UCSD-AML1 (cell line): ENCODE data around the gene TDP1.
"Not testable (repeated sequence)": the region's sequence is repeated elsewhere in the genome, so short reads cannot be mapped to it uniquely, and the experiment has no call there.

Source experiments
- DNase-seq: peaks from one replicate; lab custom pipeline; 2025; ENCODE audit not compliant: unreplicated experiment; lab: John Stamatoyannopoulos, UW

TDP1 gene

DNA sequence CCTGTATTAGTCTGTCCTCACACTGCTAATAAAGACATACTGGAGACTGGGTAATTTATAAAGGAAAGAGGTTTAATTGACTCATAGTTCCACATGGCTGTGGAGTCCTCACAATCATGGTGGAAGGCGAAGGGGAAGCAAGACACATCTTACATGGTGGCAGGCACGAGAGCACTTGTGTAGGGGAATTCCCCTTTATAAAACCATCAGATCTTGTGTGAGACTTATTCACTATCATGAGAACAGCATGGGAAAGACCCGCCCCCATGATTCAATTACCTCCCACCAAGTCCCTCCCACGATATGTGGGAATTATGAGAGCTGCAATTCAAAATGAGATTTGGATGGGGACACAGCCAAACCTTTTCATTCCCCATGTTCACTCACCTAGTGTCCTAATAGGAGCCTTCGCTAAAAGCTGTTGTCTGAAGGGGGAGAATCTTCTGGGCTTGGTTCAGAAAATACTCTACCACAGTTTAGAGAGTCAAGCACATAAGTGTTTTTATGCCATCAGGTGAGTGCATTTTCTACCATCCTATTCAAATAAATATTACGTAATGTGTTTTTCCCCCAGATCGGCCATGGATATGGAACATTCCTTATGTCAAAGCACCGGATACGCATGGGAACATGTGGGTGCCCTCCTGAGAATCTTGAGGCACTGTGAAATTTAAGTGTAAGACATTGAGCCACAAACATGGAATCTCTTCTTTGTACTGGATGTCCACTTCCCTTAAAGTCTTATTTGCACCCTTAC is 86.9 kb downstream of the TDP1 start:
- no peak for DNase-seq

DNA sequence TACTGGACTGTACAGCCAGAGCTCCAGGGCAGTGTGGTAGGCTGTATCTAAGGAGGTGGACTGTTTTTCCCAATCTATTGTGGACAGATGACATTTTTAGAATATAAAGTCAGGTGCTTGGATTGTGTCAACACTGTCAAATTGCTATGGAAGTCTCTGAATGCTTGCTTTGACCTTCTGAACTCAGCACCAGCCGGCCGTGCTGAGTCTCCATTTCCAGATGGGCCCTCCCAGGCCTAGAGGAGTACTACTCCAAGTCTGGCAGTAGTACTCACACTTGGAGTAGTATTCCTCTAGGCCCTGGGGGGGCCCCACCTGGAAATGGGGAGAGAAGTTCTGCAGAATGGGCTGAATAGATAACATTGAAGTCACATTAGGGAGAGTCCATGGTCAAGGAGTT is 89.9 kb downstream of the TDP1 start:
- no peak for DNase-seq

DNA sequence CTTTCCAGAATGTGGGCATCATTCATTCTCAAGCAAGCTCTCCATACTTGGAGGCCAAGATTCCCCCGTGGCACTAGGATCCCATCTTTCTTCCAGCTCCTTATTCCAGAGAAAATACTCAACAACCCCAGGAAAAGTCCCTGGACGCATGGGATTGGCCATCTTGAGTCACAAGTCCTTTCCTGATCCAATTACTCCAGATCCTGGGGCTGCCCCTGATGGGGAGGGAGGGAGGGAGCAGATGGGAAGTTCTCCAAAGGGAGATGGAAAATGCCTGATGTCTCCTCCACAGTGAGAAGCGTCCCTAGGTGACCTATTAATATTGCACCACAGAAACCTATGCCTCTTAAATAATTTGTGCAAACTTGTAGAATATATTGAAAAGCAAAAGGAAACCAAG is 93.7 kb downstream of the TDP1 start:
- no peak for DNase-seq

DNA sequence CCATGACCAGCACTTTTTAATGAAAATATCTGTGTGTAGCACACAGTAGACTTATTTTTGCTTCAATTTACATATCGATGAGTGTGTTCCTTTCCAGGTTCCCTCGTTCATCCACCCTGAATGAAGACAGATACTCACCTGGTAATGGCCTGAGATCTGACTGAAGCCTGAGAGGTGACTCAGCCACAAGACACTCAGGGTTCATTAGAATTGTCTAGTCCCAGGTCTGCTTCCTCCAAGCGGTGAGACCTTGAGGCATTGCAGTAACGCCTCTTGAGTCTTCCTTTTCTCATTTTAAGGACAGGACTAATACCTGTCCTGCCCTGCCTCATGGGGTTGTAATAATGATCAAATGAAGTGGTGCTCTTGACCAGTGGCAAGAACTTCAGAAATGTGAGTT is 94.5 kb downstream of the TDP1 start:
- no peak for DNase-seq

DNA sequence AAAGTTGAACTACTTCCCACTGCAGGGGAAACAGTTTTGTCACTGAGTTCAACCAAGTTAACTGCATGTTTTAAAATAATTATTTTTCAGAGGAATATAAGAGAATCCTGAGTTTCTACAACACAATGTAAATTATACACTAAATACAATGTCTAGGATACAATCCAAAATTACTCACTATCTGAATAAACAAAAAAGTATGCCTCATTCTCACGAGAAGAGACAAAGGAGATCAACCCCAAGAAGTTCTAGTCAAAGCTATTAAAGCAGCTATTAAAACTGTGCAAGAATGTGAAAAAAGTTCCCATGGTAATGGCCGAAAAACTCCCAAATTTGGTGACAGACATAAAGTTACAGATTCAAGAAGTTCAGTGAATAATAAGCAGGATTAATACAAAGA is 97.3 kb downstream of the TDP1 start:
- no peak for DNase-seq

DNA sequence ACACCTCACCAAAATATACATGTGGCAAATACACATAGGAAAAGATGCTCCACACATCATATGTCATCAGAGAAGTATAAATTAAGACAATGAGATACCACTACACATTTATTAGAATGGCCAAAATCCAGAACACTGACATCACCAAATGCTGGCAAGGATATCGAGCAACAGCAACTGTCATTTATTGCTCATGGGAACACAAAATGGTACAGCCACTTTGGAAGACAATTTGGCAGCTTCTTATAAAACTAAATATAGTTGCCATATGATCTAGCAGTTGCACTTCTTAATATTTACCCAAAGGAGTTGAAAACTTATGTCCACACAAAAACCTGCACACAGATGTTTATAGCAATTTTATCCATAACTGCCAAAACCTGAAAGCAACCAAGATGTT is 99.1 kb downstream of the TDP1 start:
- DNase-seq, result no peak

DNA sequence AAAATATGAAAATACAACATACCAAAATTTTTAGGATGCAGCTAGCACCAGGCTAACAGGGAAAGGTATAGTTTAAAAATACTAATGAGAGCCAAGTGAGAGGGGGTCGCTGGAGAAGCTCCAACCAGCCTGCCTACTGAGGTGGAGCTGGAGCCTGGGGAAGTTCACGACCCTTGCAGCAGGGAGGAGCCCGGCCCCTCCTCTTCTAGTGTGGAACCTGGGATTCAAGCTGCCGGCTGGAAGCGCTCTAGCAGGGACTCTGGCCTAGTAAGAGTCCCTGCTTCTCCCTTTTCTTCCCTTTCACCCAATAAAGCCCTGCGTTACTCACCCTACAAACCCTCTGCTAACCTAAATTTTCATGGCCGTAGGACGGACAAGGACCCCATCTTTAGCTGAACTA is 101.1 kb downstream of the TDP1 start:
- no peak for DNase-seq

DNA sequence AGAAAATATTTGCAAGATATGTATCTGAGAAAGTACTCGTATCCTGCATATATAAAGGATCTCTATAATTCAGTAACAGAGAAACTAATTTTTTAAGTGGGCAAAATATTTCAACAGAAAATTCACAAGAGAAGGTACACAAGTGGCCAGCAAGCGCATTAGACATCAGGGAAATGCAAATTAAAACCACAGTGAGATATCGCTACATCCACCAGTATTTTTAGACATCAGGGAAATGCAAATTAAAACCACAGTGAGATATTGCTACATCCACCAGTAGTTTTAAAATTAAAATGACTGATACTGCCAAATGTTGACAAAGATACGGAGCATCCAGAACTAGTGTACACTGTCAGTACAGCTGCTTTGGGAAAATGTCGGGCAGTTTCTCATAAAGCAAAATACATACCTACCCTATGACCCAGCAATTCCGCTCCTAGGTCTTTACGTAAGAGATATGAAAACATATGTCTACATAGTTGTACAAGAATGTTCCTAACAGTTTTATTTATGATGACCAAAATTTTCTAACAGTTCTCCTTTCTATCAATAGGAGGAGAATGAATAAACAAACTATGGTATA is 103.2 kb downstream of the TDP1 start:
- no peak for DNase-seq

DNA sequence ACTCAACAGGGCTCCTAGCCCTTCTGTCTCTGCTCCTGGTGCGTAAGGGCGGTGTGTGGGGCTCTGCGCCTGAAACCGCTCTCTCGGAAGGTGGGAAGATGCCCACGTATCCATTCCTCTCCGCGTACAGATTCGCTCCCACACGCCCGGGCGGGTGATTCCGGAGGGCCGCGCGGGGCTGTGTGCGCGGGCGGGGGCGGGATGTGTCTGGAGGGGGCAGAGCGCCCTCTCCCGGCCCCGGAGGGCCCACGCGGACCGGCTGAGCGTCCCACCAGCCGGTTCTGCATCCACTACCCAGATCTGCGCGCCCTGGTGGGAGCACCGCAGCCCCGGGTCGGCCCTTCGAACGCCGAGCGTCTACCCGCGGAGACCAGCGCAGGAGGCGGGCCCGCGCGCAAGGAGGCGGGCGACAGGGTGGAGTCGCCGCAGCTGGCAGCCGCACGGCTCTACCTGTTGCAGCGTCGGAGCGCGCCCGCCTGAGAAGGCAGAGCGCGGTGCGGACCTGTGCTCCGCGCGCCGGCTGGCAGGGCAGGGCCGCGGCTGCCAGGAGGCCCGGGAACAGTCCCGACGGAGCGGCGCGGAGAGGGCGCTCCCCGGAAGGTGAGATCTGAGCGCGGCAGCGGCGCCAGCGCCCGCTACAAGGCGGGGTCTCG is 104.7 kb downstream of the TDP1 start:
- DNase-seq, result peak; percentile 55

DNA sequence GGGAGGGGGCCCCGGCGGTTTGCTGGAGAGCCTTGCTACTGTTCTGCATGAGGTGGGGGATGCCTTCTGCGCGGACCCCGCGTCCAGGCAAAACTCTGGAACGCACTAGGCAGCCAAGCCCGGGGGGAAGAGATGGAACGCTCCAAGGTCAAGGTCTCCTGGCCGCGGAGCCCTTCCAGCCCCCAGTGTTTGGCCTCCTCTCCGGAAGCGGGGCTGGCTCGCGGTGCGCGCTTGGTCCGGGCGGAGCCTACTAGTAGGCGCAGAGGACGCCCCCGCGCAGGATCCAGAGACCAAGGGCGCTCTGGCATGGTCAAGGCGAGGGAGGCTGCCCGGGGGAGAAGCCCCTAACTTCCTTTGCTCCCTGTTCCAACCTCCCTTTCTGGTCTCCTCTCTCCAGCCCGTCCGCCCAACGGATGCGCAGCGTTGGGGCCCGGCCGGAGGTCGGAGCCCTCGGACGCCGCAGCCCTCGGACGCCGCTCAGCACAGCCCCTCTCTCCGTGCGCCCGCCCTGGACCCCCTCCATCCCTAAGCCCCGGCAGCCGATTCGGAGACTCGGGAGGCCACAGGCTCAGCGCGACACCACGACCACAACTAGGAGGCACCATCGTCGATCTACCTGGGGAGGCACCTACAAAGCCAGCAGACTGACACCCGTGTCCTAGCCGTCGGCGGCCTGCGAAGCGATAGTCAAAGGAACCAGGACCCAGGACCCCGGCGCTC is 105.4 kb downstream of the TDP1 start:
- no peak for DNase-seq

DNA sequence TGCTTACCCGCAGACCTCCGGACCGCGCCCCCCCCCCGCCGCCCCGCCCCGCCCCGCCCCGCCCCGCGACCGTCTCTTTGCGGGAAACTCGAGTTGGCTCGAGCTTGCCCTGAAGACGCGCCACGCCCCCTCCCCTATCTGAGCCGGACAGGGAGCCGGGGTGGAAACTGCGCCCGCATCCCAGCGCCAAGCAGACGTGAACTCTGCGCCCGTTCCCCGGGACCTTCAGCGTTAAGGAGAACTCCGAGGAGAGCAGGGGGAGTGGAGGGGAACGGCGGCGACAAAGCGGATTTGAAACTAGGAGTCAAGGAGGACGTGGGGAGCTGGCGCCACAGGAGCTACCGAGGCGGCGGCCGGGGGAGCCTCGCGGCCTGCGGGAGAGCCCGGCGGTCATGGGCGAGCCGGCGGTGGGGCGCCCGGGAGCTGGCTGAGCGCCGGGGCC is 106.0 kb downstream of the TDP1 start, which contains the start of gene KCNK13:
TSS of gene KCNK13 (plus strand) at position 310 of the 442 bp plus-strand sequence. CDS start 212 bp downstream, outside the sequence.
- no peak for DNase-seq

DNA sequence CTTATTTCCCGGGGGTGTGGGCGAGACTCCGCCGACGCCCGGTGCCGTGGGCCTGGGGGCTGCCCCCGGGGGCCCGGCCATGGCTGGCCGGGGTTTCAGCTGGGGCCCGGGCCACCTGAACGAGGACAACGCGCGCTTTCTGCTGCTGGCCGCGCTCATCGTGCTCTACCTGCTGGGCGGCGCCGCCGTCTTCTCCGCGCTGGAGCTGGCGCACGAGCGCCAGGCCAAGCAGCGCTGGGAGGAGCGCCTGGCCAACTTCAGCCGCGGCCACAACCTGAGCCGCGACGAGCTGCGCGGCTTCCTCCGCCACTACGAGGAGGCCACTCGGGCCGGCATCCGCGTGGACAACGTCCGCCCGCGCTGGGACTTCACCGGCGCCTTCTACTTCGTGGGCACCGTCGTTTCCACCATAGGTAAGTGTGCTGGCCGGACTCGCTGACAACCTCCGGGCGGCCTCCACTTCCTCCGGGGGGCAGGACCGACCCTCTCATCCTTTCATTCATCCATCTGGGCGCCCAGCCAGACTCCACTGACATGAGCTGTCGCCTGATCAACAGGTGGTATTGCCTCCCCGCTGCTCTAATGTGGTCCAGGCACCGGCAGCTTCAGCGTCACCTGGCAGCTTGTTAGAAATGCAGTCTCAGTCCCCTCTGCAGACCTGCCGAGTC is 106.5 kb downstream of the TDP1 start:
- no peak for DNase-seq

DNA sequence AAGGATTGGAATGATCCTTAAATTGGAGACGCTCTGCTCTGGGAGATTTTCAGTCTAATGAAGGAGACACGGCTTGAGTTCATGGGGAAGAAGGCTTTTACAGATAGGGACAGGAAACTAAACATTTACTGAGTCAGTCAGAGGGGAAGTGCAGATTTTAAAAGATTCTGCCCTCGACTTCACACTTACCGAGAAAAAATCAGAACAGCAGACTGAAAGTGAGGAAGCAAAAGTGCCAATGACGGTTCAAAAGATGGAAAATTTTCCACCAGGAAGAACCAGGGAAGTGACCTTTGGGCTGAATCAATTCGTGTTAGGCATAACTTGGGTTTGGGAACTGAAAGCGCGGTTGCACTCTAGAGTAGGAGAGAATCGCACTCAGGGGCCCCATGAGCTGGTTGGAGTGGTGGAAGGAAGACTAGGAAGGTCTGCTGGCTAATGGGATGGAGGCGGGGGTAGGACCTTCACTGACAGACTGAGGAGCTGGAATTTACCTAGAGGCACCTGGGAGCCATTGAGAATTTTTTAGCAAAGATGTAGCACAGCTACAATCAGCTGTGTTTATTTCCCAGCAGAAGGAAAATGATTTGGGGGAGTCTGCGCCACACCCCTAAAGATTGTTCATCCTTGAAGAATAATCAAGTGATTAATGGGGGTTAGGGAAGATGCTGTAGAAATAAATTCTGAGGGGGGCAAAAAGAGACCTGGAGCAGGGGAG is 107.3 kb downstream of the TDP1 start:
- no peak for DNase-seq

DNA sequence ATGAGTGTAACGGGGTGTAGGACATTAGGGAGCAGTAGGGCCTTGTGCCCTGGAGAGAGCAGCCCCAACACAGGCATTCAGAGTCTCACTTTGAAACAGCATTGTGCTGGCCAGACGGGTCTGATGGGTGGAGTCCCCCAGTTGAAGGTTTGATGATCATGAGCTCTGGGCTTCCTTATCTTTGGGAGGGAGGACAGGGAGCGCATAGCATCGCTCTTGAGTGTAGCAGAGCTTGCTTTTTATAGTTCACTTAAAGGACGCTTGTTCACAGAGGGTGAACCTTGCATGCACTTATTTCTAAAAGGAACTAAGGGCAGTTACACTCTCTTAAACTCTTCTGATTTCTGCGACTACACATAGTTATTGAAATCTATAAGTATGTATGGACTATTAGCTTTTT is 116.6 kb downstream of the TDP1 start:
- no peak for DNase-seq

DNA sequence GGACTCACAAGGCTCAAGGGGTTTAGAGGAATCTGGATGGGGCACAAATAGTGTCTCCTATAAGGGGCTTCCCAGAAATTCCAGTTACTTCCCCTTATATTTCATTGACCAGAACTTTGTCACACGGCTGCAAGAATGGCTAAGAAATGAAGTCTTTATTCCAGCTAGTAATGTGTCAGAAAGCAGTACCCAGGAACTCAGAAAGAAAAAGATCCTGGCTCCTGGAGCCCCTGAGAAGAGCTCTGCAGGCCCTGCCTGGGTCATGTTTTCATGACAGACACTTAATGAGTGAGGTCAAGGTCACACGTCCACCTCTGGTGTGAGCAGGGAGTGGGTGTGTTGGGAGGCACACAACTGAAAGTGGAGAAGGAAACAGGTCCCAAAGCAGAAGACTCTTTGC is 123.8 kb downstream of the TDP1 start:
- DNase-seq, result no peak

DNA sequence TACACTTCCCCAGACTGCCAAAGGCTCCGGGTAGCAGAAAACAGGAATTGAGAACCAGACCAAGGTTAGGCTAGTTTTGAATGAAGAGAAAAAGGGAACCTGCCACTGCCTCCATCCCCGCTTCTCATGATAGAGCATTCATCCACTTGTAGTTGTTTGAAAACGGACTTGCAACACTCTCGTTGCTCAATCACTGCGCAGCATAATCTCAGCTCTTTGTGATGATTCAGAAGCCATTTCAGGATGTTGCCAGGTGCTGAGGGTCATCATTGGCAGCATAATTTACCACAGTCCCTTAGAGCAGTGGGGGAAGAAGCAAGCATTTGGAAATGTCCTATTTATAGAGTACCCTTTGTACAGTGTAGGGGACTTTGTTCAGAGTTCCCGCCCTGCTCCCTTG is 131.7 kb downstream of the TDP1 start:
- no peak for DNase-seq

DNA sequence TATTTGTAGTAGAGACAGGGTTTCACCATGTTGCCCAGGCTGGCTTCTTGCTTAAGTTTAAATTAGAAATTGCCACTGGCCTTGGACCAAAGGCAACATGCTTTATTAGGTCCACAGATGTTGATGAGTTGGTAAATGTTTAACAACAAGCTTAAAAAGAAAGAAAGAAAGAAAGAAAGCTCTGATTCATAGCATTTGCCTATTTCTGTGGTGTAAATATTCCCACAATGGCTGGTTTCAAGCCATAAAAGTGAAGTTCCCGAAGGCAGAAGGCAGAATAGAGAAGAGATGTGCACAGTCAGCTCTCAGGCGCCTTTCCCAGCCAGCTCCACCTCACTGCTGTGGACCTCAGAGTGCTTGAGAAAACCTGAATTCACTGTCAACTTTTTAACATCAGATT is 132.4 kb downstream of the TDP1 start:
- DNase-seq, result no peak

DNA sequence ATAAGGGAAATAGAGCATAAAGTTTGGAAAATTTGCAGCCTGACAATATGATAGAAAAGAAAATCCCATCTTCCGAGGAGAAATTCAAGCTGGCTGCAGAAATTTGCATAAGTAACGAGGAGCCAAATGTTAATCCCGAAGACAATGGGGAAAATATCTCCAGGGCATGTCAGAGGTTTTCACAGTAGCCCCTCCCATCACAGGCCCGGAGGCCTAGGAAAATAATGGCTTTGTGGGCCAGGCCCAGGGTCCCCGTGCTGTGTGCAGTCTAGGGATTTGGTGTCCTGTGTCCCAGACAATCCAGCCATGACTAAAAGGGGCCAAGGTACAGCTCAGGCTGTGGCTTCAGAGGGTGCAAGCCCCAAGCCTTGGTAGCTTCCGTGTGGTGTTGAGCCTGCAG is 133.8 kb downstream of the TDP1 start:
- DNase-seq, result not testable (repeated sequence)

DNA sequence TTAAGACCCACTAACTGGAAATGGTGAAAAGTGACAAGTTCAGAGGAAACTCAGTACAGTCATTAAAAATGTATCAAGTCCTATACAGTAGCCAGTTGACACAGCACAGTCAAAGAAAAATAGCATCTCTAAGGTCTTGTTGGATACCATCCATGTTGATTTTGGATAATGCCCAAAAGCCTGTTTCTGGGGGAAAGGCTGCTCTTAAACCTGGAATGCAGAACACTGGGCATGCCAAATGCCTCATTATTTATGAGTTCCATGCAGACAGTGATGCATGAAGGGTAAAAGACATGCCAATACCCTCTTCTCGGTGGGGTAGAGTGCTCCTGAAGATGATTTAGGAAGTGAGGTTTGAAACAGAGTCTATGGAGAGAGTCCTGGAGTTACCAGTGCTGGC is 135.7 kb downstream of the TDP1 start:
- no peak for DNase-seq

DNA sequence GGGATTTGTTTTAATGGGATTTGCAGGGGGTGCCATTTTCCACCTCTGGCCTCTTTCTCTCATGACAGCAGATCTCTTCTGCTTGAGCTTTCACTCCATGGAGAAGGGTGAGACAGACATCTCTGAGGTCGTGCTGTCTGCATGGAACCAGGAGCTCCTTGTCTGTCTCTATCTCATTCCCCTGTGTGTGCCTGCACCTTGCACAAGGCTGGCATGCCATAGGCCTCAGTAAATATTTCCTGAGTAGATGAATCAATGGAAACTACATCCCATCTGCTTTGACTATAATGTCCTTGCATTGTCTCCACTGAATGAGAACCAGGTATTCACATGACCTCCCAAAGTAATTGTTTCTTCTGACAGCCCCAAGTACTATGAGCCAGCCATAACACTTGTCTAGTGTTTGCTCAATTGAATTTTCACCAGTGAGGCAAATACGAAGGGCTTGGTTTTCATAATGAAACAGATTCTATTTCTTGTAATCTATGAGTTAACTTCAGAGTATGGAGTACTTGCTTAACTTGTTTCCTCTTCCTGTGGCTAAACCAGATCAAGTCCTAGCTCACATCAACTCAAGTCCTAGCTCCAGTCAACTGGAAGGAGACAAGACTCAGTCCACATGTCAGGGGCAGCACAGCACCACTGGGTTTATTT is 138.3 kb downstream of the TDP1 start:
- DNase-seq, result no peak
